Subcutaneous abdominal adipose tissue (tissue), 5 donors: ENCODE data around the gene GAREM2.

Source experiments
- H3K27ac ChIP-seq: one replicate; pipeline ENCODE4 v1.7.0; 2013; ENCODE audit warnings: low read depth, mild to moderate bottlenecking, inconsistent platforms, low read length, moderate library complexity
- H3K27me3 ChIP-seq, 5 donors: one replicate each; pipeline ENCODE4 v1.7.0; 2013; ENCODE audit warnings: low read length in 5 of 5, inconsistent platforms in 1 of 5; ENCODE audit not compliant: control insufficient read depth in 5 of 5, insufficient read depth in 4 of 5
- H3K36me3 ChIP-seq, 5 donors: one replicate each; pipeline ENCODE4 v1.7.0; 2013; ENCODE audit warnings: low read length in 5 of 5; ENCODE audit not compliant: control insufficient read depth in 5 of 5, insufficient read depth in 5 of 5
- H3K4me1 ChIP-seq, 5 donors: one replicate each; pipeline ENCODE4 v1.7.0; 2013; ENCODE audit warnings: low read length in 5 of 5, mild to moderate bottlenecking in 3 of 5, moderate library complexity in 1 of 5; ENCODE audit not compliant: control insufficient read depth in 5 of 5, insufficient read depth in 5 of 5
- H3K4me3 ChIP-seq, 5 donors: one replicate each; pipeline ENCODE4 v1.7.0; 2013; ENCODE audit warnings: low read length in 5 of 5, low read depth in 1 of 5
- H3K9ac ChIP-seq, 5 donors: one replicate each; pipeline ENCODE4 v1.7.0; 2013; ENCODE audit warnings: low read length in 5 of 5, mild to moderate bottlenecking in 4 of 5, moderate library complexity in 3 of 5
- H3K9me3 ChIP-seq, 5 donors: one replicate each; pipeline ENCODE4 v1.7.0; 2013; ENCODE audit warnings: low read length in 5 of 5; ENCODE audit not compliant: control insufficient read depth in 5 of 5
- donor health status: healthy.
- donor health status: healthy.
- donor health status: healthy.
- donor health status: healthy.
- donor health status: healthy.

GAREM2 gene

DNA sequence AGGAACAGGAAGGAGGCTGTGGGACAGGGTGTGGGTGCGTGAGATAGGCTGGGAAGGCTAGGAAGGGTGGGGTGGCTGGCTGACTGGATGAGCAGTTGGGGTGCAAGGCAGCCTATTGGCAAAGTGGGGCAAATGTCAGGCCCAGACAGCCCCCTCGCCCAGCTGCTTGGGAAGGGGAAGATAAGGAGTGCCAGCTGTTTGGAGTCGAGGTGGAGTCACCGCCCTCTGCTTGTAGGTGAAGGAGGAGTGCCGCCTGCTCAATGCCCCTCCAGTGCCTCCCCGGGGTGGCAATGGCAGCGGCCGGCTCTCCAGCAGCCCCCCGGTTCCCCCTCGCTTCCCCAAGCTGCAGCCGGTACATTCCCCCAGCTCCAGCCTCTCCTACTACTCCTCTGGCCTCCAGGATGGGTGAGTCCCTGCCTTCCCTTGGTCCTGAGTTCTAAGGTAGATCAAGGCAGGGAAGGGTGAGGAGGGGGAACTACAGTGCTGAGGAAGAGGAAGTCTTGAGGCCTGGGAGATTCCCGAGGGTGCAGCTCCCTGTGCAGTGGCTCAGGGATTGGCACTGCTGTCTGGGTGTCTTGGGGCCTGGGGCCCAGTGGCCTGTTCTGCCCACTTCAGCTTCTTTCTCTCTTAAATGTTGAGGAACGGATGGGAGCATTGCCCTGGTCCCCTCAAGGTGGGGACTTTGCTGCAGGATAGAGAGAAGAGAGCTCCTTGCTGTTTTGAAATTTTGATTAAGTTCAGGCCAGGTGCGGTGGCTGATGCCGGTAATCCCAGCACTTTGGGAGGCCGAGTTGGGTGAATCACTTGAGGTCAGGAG is 13.3 kb downstream of the GAREM2 start:
- no peak overlapping the region for H3K27ac ChIP-seq
- no peaks in the 10 kb centered on the region for H3K9me3 ChIP-seq
- H3K9ac ChIP-seq, result peak overlapping the region in 2 of 5 donors; percentile 70 to 80
- H3K4me1 ChIP-seq, result peaks cover 3 to 24% (median 24%) of the 10 kb centered on the region in 5 donors
- peaks cover 0 to 3% (median 0%) of the 10 kb centered on the region in 5 donors for H3K27me3 ChIP-seq
- H3K36me3 ChIP-seq, result peaks cover 0 to 20% (median 15%) of the 10 kb centered on the region in 5 donors
- H3K4me3 ChIP-seq, result peak overlapping the region in 3 of 5 donors; percentile 63 to 73 (median 68)

DNA sequence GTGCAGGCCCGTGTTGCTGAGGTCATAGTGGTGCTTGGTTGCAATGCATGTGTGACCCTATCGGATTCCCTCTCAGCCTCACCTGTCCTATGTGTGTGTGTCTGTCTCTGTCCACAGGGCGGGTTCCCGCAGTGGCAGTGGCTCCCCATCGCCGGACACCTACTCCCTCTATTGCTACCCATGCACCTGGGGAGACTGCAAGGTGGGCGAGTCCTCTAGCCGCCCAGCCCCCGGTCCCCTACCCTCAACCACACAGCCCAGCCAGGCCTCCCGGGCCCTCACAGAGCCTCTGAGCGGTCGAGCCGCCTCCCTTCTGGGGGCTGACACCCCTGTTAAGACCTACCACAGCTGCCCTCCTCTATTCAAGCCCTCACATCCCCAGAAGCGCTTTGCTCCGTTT is 14.2 kb downstream of the GAREM2 start:
- Histone ChIP-seq H3K9ac (no peak overlapping the region), H3K27ac (no peak overlapping the region)

DNA sequence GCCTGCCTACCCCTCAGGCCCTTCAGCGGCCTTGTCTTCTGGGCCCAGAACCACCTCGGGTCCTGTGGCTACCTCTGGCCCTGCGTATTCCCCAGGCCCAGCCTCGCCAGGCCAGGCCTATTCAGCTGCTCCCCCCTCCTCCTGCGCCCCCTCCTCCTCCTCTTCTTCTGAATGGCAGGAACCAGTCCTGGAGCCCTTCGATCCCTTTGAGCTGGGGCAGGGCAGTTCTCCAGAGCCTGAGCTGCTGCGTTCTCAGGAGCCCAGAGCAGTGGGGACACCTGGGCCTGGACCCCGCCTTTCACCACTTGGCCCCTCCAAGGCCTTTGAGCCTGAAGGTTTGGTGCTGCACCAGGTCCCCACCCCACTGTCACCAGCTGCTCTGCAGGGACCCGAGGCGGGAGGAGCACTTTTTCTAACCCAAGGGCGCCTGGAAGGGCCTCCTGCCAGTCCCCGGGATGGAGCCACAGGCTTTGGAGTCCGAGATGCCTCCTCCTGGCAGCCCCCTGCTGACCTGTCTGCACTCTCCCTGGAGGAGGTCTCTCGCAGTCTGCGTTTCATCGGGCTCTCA is 14.7 kb downstream of the GAREM2 start:
- H3K36me3 ChIP-seq, result peaks cover 0 to 35% (median 29%) of the 10 kb centered on the region in 5 donors
- no peak overlapping the region for H3K9ac ChIP-seq
- peaks cover 3 to 24% (median 24%) of the 10 kb centered on the region in 5 donors for H3K4me1 ChIP-seq
- H3K27me3 ChIP-seq, result no peaks in the 10 kb centered on the region
- H3K9me3 ChIP-seq, result no peaks in the 10 kb centered on the region
- H3K4me3 ChIP-seq, result no peak overlapping the region
- H3K27ac ChIP-seq, result no peak overlapping the region

More for the DNA sequence above, 14.2 kb downstream of the GAREM2 start:
- peaks cover 0 to 2% (median 0%) of the 10 kb centered on the region in 5 donors for H3K27me3 ChIP-seq
- no peaks in the 10 kb centered on the region for H3K9me3 ChIP-seq
- no peak overlapping the region for H3K4me3 ChIP-seq
- H3K4me1 ChIP-seq, result peaks cover 3 to 24% (median 24%) of the 10 kb centered on the region in 5 donors
- peaks cover 0 to 30% (median 25%) of the 10 kb centered on the region in 5 donors for H3K36me3 ChIP-seq

DNA sequence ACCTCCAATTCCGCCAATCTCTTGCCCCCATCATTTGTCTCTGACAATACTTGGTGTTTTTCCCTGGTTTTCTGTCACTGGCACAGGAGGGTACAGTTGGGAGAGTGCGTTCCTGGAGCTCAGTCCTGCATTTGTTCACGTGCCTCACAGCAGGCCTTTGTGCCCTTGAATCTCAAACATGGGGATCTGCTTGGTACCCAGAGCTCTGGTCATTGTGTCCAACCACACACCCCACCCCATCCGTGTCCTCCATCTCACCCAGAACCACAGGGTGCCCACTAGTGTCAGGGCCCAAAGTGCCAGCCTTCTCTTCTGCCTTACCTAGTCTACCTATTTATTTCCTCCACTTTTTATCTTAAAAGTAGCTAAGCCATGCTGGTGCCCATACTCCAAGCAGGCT is 16.2 kb downstream of the GAREM2 start:
- H3K4me1 ChIP-seq, result peaks cover 3 to 24% (median 20%) of the 10 kb centered on the region in 5 donors
- no peaks in the 10 kb centered on the region for H3K9me3 ChIP-seq
- H3K36me3 ChIP-seq, result peaks cover 0 to 50% (median 44%) of the 10 kb centered on the region in 5 donors
- no peaks in the 10 kb centered on the region for H3K27me3 ChIP-seq
- H3K4me3 ChIP-seq, result no peak overlapping the region
- no peak overlapping the region for H3K9ac ChIP-seq
- H3K27ac ChIP-seq, result no peak overlapping the region

DNA sequence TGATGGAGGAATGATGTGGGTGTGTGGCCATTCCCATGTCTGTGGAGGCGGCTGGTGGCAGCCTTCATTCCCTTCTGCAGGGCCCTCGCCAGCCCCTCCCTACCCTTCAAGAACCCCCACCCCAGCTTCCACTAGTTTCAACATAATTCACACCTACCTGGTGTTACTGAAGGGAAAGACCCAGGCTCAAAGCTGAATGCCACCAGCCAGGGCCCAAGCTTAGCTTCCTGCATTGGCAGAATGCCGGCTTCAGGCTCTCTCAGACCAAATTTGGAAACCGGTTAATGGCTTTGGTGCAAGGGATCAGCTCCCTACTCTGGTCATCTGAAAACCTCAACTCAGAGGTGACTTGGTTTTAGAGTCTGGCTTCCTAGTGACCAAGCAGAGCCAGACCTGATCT is 16.9 kb downstream of the GAREM2 start:
- no peak overlapping the region for H3K4me3 ChIP-seq
- H3K9ac ChIP-seq, result no peak overlapping the region
- no peaks in the 10 kb centered on the region for H3K27me3 ChIP-seq
- no peaks in the 10 kb centered on the region for H3K9me3 ChIP-seq
- H3K36me3 ChIP-seq, result peaks cover 0 to 56% (median 50%) of the 10 kb centered on the region in 5 donors
- H3K4me1 ChIP-seq, result peaks cover 3 to 20% (median 16%) of the 10 kb centered on the region in 5 donors
- no peak overlapping the region for H3K27ac ChIP-seq

DNA sequence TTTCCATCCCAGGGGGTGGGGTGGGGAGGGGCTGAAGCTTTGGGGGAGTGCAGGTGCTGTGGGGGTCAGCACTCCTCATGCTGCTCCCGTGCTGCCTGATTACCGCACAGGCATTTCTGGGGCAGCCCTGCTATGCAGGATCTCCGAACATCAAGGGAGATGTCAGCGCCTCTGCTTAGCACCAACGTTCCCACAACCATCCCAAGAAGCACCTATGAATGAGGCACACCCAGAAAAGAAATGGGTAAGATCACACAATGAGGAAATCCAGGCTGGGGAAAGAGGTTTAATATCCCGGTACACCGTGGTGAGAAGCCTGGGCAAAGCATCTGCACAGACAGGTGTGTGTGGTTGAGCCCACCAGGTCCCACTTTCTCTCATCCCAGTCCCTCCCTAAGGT is 17.5 kb downstream of the GAREM2 start:
- peaks cover 3 to 16% (median 13%) of the 10 kb centered on the region in 5 donors for H3K4me1 ChIP-seq
- no peak overlapping the region for H3K27ac ChIP-seq
- no peaks in the 10 kb centered on the region for H3K9me3 ChIP-seq
- H3K36me3 ChIP-seq, result peaks cover 4 to 62% (median 57%) of the 10 kb centered on the region in 5 donors
- no peak overlapping the region for H3K4me3 ChIP-seq
- no peaks in the 10 kb centered on the region for H3K27me3 ChIP-seq
- no peak overlapping the region for H3K9ac ChIP-seq

DNA sequence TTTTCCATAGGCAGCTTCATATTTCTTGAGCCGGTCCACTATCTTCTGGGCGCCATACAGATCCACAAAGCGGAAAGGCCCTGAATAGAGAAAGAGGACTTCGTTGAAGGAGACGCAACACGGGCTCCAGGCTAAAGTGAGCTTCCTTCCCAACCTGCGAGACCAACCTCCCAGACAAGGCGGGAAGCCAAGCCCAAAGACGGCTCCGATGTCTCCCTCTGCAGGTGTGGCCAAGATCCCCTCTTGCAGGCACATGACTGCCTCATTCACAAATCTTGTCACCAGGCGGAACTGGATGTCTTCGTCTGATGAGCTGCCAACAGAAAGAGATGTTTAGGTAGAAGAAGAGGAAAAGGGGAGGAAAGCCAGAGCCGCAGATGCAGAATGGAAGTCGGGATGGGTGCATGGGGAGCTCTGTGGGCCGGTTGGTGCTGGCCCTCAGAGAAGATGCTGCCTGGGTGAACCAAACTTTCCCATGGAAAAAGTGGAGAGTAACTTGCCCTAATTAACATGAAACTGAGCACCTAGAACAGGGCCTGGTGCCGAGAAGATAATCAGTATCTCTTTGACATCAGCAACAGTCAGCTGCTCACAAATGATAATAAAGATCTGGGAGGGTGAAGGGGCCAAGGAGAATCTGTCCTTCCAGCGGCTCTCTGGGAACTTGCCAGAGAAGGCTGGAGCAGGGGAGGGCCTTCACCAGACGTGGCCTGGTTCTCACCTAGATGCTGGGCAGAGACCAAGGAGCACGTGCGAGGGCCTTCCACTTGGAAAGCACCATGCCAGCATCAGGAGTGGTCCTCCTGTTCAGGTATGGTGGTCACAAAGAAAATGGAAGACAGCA is 18.6 kb downstream of the GAREM2 start:
- peaks cover 12 to 74% (median 68%) of the 10 kb centered on the region in 5 donors for H3K36me3 ChIP-seq
- H3K4me3 ChIP-seq, result no peak overlapping the region
- no peaks in the 10 kb centered on the region for H3K9me3 ChIP-seq
- peaks cover 0 to 8% (median 7%) of the 10 kb centered on the region in 5 donors for H3K4me1 ChIP-seq
- H3K9ac ChIP-seq, result no peak overlapping the region
- no peak overlapping the region for H3K27ac ChIP-seq
- no peaks in the 10 kb centered on the region for H3K27me3 ChIP-seq

DNA sequence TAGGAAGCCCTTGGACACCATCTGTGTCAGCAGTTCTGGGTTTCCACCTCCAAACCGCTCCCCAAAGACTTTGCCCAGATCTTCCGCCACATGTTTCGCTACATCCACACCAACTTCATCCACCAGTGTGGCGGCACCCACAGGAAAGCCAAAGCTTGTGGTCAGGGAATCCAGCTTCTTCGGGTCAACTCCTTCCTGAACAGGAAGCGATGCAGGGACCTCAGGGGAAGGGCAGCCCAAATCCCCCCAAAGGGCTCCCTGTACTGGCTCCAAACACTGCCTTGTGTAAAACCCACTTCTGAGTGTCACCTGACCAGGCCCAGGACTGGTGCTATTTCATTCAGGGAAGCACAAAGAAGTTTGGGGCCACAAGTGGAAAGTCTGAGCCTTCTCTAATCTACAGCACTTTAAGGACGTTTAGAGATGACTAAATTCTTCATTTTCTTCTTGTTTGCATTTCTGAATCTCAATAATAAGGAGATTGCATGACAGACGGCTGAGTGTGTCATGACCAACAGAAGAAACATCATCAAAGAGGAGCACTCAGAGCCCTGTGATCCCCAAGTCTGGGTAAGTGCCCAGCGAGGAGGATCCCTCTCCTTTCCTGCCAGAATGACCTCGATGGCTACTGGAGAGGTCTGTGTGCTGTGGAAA is 20.8 kb downstream of the GAREM2 start:
- peaks cover 18 to 90% (median 82%) of the 10 kb centered on the region in 5 donors for H3K36me3 ChIP-seq
- H3K27me3 ChIP-seq, result no peaks in the 10 kb centered on the region
- H3K9me3 ChIP-seq, result no peaks in the 10 kb centered on the region
- H3K4me1 ChIP-seq, result peaks cover 0 to 8% (median under 1%) of the 10 kb centered on the region in 5 donors
- H3K27ac ChIP-seq, result no peak overlapping the region
- H3K9ac ChIP-seq, result no peak overlapping the region
- H3K4me3 ChIP-seq, result no peak overlapping the region
